SH-SY5Y (cell line): ENCODE data around the gene KLRF2.

Experiments
- GATA2 ChIP-seq: IDR thresholded peaks from 2 replicates; pipeline ENCODE4 v1.6.1; 2011; ENCODE audit warnings: mild to moderate bottlenecking, low read depth, low read length
- GATA3 ChIP-seq: IDR thresholded peaks from 2 replicates; pipeline ENCODE4 v1.6.1; 2011; ENCODE audit warnings: low read depth, mild to moderate bottlenecking, low read length, moderate library complexity

KLRF2 gene

GRCh38 chr12:9881246-9881645 is at the start of gene KLRF2:
TSS of gene KLRF2 (plus strand) at chr12:9881489. CDS start at chr12:9881596, 107 bp downstream.
- TF ChIP-seq GATA2 (no peak), GATA3 (no peak)

GRCh38 chr12:9831720-9832119 is 49.6 kb upstream of the KLRF2 start:
- TF ChIP-seq GATA2 (no peak), GATA3 (no peak)

- no peak for TF ChIP-seq GATA3
- TF ChIP-seq GATA2: no peak
These were observed 37.9 kb upstream of the KLRF2 start for GRCh38 chr12:9843407-9843806.

- TF ChIP-seq GATA3 (no peak), GATA2 (no peak)
These were observed 32.4 kb upstream of the KLRF2 start for GRCh38 chr12:9848899-9849298.

GRCh38 chr12:9851050-9851449 is 30.2 kb upstream of the KLRF2 start:
- TF ChIP-seq GATA2 (no peak), GATA3 (no peak)

GRCh38 chr12:9851927-9852326 is 29.4 kb upstream of the KLRF2 start:
- TF ChIP-seq GATA3 (no peak), GATA2 (no peak)

- TF ChIP-seq GATA3: no peak
- TF ChIP-seq GATA2: no peak
These were observed 25.1 kb upstream of the KLRF2 start for GRCh38 chr12:9856151-9856550.

GRCh38 chr12:9856894-9857293 is 24.4 kb upstream of the KLRF2 start:
- TF ChIP-seq GATA3: no peak
- TF ChIP-seq GATA2: no peak

- TF ChIP-seq GATA2 (no peak), GATA3 (no peak)
These were observed 23.2 kb upstream of the KLRF2 start for GRCh38 chr12:9858135-9858534.

GRCh38 chr12:9864913-9865675 is 16.2 kb upstream of the KLRF2 start:
- TF ChIP-seq GATA3: no peak
- TF ChIP-seq GATA2: no peak

- TF ChIP-seq GATA3 (no peak), GATA2 (no peak)
These were observed 14.4 kb upstream of the KLRF2 start for GRCh38 chr12:9866860-9867269.

- TF ChIP-seq GATA3 (no peak), GATA2 (no peak)
These were observed 13.8 kb upstream of the KLRF2 start for GRCh38 chr12:9867531-9867930.

- TF ChIP-seq GATA3: no peak
- no peak for TF ChIP-seq GATA2
These were observed 12.9 kb upstream of the KLRF2 start for GRCh38 chr12:9868311-9868801.

GRCh38 chr12:9868951-9869306 is 12.4 kb upstream of the KLRF2 start:
- TF ChIP-seq GATA2 (no peak), GATA3 (no peak)

- no peak for TF ChIP-seq GATA2
- TF ChIP-seq GATA3: no peak
These were observed 11.8 kb upstream of the KLRF2 start, which contains the start of gene CLEC2B for GRCh38 chr12:9869307-9870161. TSS of gene CLEC2B (minus strand) at chr12:9869354.
